ENCODE data around the gene PPP3R2.
"Not testable (repeated sequence)": the region's sequence is repeated elsewhere in the genome, so short reads cannot be mapped to it uniquely, and the experiment has no call there.

PPP3R2 gene

GRCh38 chr9:101587332-101588043 lies 7.3 kb downstream of the PPP3R2 start:
- DNase-seq = no peak

DNA sequence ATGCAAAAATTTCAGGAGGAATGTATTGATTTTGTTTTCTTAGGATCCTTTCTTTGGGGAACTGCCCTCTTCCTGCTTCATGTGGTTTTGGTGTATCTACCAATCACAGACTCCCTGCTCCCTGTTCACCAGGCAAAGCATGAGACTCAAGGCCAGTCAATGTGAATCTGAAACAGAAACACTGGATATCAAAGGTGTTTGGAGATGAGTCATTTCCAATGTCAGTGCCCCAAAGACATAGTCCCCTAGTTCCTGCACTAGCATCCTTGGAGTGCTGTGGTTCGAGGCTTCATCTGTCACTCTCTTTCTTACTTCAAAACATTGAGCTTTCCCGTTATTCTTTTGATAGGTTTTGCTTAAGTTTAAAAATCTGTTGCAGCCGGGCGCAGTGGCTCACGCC lies 8.1 kb downstream of the PPP3R2 start:
- no peak for DNase-seq

- peak; percentile 60 for DNase-seq
Observed at GRCh38 chr9:101585740-101586139, 9.0 kb downstream of the PPP3R2 start.

DNA sequence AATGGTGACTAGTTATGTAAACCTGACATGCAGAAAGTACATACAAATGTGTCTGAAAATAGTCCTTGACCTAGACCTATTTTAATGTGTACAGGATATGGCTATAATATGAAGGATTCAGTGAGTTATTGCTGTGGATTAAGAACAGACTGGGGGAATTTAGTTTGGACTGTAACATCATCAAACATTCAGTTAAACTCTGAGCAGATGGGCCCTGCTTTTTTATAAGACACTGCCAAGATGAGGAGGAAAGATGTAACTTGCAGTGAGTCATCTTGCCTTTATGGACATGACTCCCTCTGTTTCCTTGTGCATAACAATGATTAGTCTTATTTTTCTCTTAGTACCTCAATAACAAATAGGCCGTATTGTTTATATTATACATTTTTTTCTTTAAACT lies 12.2 kb downstream of the PPP3R2 start:
- no peak for DNase-seq

GRCh38 chr9:101579711-101580545 lies 14.8 kb downstream of the PPP3R2 start:
- no peak for DNase-seq

- DNase-seq = no peak
Observed at GRCh38 chr9:101578378-101578777, 16.4 kb downstream of the PPP3R2 start.

DNA sequence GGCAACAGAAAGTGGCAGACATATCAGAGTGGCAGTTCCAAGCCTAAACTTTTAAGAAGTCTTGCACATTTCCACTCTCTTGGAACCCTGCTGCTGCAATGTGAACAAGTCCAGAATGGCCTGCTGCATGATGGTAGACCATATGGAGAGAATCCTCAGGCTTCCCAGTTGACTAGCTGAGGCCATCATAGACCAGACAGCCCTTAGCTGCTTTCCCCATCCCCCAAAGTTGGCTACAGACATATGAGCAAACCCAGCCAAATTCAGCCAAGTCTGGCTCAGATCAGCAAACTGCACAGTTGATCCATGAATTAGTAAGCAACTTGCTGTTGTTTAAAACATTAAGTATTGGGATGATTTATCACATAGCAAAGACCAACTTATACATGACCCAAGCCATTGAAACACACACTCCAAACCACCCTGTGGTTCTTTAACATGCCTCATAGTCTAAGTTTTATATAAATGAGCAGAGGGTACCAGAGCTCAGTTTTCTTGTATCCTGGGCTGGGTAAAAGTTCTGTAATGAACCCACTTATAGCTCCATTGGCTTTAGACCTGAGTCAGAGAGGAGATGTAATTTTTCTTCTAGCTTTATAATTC lies 19.9 kb downstream of the PPP3R2 start:
- no peak for DNase-seq

- no peak for DNase-seq
Observed at GRCh38 chr9:101572316-101572715, 22.5 kb downstream of the PPP3R2 start.

DNA sequence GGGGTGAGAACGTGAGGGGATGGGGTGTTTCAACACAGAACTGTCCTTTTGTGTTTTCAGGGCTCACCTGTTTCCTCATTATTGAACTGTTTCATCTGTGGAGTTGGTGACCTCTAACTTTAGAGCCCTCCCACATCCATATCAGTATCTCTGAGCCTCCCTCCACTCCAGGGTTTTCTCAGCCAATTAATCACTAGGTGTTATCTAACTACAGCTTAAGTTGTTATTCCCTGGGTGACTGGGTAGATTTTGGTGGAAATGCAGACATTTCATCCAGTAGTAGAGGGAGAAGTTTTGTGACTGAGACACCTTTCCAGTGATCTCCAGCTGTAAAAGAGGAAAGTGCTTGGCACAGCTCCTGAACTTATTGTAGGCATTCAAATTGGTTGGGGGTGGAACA lies 23.7 kb downstream of the PPP3R2 start:
- peak; percentile 56 for DNase-seq

GRCh38 chr9:101569741-101570501 lies 24.8 kb downstream of the PPP3R2 start:
- peak; percentile 96 for DNase-seq

- peak; percentile 56 for DNase-seq
Observed at GRCh38 chr9:101567725-101568350, 26.9 kb downstream of the PPP3R2 start.

DNA sequence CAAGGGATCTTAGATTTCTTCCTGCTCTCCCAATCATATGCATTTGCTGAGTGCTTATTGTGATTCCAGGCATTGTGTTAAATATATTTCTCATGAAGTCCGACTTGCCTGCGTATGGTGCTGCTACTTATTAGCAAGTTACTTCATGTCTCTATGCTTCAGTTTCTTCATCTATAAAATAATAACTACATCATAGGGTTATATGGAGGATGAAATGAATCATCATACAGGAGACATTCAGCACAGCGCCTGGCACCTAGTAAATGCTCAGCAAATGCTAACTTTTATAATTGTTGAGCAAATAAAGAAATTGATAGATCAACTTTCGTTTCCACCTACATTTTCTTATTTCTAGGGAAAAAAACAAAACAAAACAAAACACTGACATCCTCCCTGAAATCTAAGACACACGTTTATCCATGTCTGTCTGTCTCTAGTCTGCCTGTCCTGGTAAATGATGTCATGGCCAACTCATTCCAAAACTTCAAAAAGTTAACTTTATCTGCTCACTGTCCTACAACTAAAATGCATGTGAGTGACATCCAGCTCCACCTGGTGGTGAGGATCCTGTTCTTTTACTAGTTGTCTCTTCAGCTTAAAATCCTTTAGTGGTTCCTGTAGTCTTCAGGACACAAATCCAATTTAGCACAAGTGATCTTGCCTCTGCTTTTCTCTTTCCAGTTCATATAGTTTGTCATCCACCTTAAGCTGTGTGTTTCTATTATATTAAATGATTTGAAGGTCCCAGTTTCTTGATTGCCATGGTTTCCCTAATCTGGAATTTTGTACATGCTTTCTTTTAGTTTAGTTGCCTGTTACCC lies 27.7 kb downstream of the PPP3R2 start:
- DNase-seq = peak; percentile 77

DNA sequence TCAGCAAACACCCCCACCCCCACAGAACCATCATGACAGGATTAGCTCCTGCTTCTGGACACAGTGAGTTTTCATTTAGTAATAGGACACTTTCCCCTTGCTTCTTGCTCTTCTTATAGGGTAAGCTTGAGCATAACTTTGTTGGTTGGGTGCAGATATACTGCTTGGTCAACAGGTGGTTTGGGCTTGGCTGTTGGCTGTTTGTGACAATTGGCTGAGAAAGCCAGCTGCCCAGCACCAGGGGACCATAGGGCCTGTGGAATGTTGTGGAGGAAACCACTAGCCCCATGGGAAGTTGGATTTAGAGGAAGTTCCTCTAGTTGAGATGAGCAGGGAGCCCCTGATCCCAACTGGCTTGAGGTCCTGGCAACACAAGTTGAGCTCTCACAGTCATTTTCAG lies 30.5 kb downstream of the PPP3R2 start:
- no peak for DNase-seq

GRCh38 chr9:101562966-101563365 lies 31.8 kb downstream of the PPP3R2 start:
- no peak for DNase-seq

DNA sequence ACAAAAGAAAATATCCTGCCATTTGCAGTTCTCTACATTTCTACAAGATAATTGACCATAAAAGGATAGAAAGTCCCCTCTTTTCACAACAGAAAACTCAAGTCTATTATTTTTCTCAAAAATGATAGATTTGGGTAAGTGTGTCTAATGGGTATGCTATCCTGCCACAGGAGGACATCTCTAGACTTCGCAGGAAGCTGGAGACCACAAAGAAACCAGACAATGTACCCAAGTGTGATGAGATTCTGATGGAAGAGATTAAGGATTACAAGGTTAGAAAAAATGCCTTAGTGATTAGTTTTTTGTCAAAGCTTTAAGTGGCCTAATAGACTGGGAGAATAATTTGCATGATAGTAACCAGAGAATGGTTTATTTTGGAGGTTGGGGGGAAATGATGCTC lies 33.0 kb downstream of the PPP3R2 start:
- DNase-seq = peak; percentile 42

DNA sequence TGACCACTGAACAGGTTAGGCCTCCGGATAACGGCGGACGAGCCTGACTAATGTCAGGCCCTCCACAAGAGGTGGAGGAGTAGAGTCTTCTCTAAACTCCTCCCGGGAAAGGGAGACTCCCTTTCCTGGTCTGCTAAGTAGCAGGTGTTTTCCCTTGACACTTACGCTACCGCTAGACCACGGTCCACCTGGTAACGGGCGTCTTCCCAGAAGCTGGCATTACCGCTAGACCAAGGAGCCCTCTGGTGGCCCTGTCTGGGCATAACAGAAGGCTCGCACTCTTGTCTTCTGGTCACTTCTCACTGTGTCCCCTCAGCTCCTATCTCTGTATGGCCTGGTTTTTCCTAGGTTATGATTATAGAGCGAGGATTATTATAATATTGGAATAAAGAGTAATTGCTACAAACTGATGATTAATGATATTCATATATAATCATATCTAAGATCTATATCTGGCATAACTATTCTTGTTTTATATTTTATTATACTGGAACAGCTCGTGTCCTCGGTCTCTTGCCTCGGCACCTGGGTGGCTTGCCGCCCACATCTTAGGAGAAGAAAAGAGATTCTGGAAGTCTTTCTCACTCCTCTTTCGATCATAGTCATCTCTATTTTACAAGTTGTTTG lies 45.2 kb downstream of the PPP3R2 start:
- not testable (repeated sequence) for DNase-seq

DNA sequence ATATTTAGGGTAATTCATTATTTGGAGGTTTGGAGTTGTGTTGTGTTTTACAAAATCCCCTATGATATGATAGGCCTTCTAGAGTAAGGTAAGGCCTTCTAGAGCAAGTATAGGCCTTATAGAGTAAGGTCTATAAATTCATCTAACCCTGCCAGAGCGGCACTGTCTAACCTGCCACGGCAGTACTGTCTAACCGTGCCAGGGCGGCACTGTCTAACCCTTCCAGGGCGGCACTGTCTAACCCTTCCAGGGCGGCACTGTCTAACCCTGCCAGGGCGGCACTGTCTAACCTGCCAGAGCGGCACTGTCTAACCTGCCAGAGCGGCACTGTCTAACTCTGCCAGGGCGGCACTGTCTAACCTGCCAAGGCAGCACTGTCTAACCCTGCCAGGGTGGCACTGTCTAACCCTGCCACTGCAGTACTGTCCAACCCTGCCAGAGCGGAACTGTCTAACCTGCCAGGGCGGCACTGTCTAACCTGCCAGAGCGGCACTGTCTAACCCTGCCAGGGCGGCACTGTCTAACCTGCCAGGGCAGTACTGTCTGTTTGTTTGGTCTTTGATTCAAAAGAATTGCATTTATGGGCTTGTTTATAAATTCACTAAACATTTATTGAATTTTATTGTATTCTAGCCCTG lies 51.6 kb downstream of the PPP3R2 start:
- no peak for DNase-seq

All from hematopoietic multipotent progenitor cell treated with erythropoietin and hydrocortisone succinate and interleukin-3 and kit ligand, for 4 days (in vitro differentiated cells).